K562 (cell line): ENCODE measurements around the gene KBTBD4. TPM values are rescaled to one million over a fixed set of nuclear protein-coding genes. Genes with fewer than 3 reads are reported as not detected.

ENCODE experiments used
- CBFA2T3 ChIP-seq: fragments of 450-650 bp; IDR thresholded peaks from 2 replicates; pipeline ENCODE4 v1.6.1; 2017
- FOXA1 ChIP-seq: fragments of 450-650 bp; IDR thresholded peaks from 2 replicates; pipeline ENCODE4 v1.6.1; 2016; ENCODE audit warnings: mild to moderate bottlenecking, borderline replicate concordance
- HNRNPLL ChIP-seq: fragments of 200-400 bp; formaldehyde crosslinking; IDR thresholded peaks from 2 replicates; pipeline ENCODE4 v1.6.1; 2017; ENCODE audit warnings: low read length, low read depth, mild to moderate bottlenecking; ENCODE audit not compliant: poor library complexity, severe bottlenecking
- HOXB6 ChIP-seq: fragments of 250-450 bp; sonication (Bioruptor Pico); IDR thresholded peaks from 2 replicates; pipeline ENCODE4 v1.5.1; 2022; ENCODE audit warnings: mild to moderate bottlenecking, borderline replicate concordance
- MXD1 ChIP-seq: fragments of 250-450 bp; sonication (Bioruptor Pico); IDR thresholded peaks from 2 replicates; pipeline ENCODE4 v1.8.0; 2021; ENCODE audit warnings: borderline replicate concordance, mild to moderate bottlenecking, moderate library complexity; ENCODE audit not compliant: poor library complexity, severe bottlenecking
- SETDB1 ChIP-seq: IDR thresholded peaks from one replicate; pipeline ENCODE4 v1.6.1; 2012; ENCODE audit warnings: low read length, control low read depth, inconsistent platforms
- TEAD2 ChIP-seq: fragments of 450-650 bp; IDR thresholded peaks from 2 replicates; pipeline ENCODE4 v1.6.1; 2016; ENCODE audit warnings: missing genetic modification characterization, control low read depth, missing compliant biosample characterization
- ZNF165 ChIP-seq: fragments of 250-450 bp; sonication (Bioruptor Pico); IDR thresholded peaks from 2 replicates; pipeline ENCODE4 v1.4.0; 2020; ENCODE audit warnings: borderline replicate concordance
- ZNF282 ChIP-seq: sonication (generic); formaldehyde crosslinking; IDR thresholded peaks from 2 replicates; pipeline ENCODE4 v1.8.1; 2023; ENCODE audit warnings: missing genetic modification reagents
- ZNF766 ChIP-seq: fragments of 200-800 bp; sonication (Bioruptor generic); conservative IDR thresholded peaks from 2 replicates; pipeline ENCODE4 v1.6.1; 2016; ENCODE audit warnings: missing genetic modification characterization, missing compliant biosample characterization
- polyA plus RNA-seq, 8 experiments: library from polyadenylated mRNA; depleted of rRNA in 4 of 8; stranded (reverse) in 5 of 8; unstranded in 3 of 8; fragments of >200 nt; fragmentation: Nextera tagmentation in 2 of 8; fragmentation: Illumina TruSeq in 1 of 8; extraction: Ambion mirVana in 2 of 8; extraction: Trizol in 1 of 8; gene quantifications; 2 replicates each; pipeline versions ENCODE4 v1.2.1 to v1.2.3, GENCODE V29; 2011 to 2014; ENCODE audit warnings: inconsistent platforms in 1 of 8, missing spikeins in 1 of 8
- total RNA-seq, 7 experiments: library from RNA; depleted of rRNA in 6 of 7; stranded (reverse); fragments of >200 nt in 6 of 7; fragmentation: Illumina TruSeq in 2 of 7; extraction: Trizol in 2 of 7; gene quantifications; 2 replicates each; pipeline versions ENCODE4 v1.2.1 to v1.2.3, GENCODE V29; 2011 to 2021; ENCODE audit warnings: low replicate concordance in 1 of 7
- TF ChIP-seq, protein P1 (sequence below): fragments of 450-650 bp; IDR thresholded peaks from 2 replicates; pipeline ENCODE4 v1.6.1; 2016; ENCODE audit warnings: mild to moderate bottlenecking, moderate library complexity

The KBTBD4 gene
- total and polyA plus RNA-seq, 9 of the 15 experiments (the other 6 are each of a cell fraction or from before 2014, with no cell fraction given): 7.0 to 33.9 (median 13.3) TPM

DNA sequence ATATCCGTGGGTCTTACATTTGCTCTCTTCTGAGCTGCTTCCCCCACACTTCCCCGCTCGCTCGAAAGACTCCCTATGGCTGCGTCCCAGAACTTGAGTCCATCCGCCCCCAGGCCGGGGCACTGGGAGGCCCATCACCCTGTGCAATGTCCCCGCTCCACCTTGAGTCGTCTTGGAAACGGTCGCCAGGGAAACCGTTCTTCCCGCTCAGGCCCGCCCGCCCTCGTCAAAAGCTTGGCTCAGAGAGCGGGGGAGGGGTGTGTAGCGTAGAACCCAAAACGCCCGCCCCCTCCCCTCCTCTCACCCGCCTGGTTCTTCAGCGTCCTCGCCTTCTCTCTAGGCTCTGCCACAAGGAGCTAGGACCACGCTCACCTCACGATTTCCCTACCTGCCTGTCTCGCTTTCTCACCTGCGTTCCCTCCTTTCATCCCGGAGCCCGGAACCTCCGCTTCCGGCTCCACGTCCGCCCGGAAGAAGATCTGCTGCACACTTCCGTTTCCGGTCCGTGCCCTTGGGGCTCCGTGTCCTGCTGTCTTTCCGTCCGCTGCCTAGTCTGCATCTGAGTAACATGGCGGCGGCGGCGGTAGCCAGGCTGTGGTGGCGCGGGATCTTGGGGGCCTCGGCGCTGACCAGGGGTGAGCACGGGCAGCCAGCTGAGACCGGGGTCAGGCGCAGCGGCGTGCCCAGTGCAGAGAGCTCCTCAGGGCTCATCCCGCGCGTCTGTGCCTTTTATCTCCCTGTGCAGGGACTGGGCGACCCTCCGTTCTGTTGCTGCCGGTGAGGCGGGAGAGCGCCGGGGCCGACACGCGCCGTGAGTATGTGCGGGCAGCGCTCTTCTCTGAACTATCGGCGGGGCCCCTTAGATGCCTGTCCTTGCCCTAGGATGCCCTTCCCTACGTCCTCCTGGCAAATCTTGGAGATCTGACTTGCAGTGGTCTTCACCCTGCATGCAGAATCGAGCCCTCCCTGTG is at the start of gene KBTBD4, which contains the start of gene NDUFS3 (continued):
- TF ChIP-seq, protein P1, sequence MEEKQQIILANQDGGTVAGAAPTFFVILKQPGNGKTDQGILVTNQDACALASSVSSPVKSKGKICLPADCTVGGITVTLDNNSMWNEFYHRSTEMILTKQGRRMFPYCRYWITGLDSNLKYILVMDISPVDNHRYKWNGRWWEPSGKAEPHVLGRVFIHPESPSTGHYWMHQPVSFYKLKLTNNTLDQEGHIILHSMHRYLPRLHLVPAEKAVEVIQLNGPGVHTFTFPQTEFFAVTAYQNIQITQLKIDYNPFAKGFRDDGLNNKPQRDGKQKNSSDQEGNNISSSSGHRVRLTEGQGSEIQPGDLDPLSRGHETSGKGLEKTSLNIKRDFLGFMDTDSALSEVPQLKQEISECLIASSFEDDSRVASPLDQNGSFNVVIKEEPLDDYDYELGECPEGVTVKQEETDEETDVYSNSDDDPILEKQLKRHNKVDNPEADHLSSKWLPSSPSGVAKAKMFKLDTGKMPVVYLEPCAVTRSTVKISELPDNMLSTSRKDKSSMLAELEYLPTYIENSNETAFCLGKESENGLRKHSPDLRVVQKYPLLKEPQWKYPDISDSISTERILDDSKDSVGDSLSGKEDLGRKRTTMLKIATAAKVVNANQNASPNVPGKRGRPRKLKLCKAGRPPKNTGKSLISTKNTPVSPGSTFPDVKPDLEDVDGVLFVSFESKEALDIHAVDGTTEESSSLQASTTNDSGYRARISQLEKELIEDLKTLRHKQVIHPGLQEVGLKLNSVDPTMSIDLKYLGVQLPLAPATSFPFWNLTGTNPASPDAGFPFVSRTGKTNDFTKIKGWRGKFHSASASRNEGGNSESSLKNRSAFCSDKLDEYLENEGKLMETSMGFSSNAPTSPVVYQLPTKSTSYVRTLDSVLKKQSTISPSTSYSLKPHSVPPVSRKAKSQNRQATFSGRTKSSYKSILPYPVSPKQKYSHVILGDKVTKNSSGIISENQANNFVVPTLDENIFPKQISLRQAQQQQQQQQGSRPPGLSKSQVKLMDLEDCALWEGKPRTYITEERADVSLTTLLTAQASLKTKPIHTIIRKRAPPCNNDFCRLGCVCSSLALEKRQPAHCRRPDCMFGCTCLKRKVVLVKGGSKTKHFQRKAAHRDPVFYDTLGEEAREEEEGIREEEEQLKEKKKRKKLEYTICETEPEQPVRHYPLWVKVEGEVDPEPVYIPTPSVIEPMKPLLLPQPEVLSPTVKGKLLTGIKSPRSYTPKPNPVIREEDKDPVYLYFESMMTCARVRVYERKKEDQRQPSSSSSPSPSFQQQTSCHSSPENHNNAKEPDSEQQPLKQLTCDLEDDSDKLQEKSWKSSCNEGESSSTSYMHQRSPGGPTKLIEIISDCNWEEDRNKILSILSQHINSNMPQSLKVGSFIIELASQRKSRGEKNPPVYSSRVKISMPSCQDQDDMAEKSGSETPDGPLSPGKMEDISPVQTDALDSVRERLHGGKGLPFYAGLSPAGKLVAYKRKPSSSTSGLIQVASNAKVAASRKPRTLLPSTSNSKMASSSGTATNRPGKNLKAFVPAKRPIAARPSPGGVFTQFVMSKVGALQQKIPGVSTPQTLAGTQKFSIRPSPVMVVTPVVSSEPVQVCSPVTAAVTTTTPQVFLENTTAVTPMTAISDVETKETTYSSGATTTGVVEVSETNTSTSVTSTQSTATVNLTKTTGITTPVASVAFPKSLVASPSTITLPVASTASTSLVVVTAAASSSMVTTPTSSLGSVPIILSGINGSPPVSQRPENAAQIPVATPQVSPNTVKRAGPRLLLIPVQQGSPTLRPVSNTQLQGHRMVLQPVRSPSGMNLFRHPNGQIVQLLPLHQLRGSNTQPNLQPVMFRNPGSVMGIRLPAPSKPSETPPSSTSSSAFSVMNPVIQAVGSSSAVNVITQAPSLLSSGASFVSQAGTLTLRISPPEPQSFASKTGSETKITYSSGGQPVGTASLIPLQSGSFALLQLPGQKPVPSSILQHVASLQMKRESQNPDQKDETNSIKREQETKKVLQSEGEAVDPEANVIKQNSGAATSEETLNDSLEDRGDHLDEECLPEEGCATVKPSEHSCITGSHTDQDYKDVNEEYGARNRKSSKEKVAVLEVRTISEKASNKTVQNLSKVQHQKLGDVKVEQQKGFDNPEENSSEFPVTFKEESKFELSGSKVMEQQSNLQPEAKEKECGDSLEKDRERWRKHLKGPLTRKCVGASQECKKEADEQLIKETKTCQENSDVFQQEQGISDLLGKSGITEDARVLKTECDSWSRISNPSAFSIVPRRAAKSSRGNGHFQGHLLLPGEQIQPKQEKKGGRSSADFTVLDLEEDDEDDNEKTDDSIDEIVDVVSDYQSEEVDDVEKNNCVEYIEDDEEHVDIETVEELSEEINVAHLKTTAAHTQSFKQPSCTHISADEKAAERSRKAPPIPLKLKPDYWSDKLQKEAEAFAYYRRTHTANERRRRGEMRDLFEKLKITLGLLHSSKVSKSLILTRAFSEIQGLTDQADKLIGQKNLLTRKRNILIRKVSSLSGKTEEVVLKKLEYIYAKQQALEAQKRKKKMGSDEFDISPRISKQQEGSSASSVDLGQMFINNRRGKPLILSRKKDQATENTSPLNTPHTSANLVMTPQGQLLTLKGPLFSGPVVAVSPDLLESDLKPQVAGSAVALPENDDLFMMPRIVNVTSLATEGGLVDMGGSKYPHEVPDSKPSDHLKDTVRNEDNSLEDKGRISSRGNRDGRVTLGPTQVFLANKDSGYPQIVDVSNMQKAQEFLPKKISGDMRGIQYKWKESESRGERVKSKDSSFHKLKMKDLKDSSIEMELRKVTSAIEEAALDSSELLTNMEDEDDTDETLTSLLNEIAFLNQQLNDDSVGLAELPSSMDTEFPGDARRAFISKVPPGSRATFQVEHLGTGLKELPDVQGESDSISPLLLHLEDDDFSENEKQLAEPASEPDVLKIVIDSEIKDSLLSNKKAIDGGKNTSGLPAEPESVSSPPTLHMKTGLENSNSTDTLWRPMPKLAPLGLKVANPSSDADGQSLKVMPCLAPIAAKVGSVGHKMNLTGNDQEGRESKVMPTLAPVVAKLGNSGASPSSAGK: no peak; the same call in 1 of the 2 replicates
- peak; percentile 4; the same call in 1 of the 2 replicates for TF ChIP-seq HOXB6 (CRISPR knock-in tag)
- no peak for TF ChIP-seq TEAD2 (tag)
- TF ChIP-seq FOXA1: no peak
- no peak; the same call in 1 of the 2 replicates for TF ChIP-seq CBFA2T3
- TF ChIP-seq ZNF282 (CRISPR knock-in tag): no peak
- peak; percentile 60 for TF ChIP-seq HNRNPLL
- TF ChIP-seq MXD1: peak; percentile 25
- TF ChIP-seq SETDB1: no peak
- no peak for TF ChIP-seq ZNF165
- TF ChIP-seq ZNF766 (CRISPR knock-in tag): peak; percentile 74; the same call in 1 of the 2 replicates
